MM.1S (cell line): ENCODE measurements around the gene MYBPHL.

ENCODE experiments used
- DNase-seq: peaks from one replicate; pipeline ENCODE4 v3.0.0-alpha.2; 2015
- H2AFZ ChIP-seq: fragments of 300-600 bp; sonication (generic); 2 replicates; pipeline ENCODE4 v1.6.0; 2016; ENCODE audit warnings: antibody characterized with exemption, low read length
- H3F3A ChIP-seq: fragments of 300-600 bp; sonication (generic); 2 replicates; pipeline ENCODE4 v1.6.1; 2016; ENCODE audit warnings: mild to moderate bottlenecking, antibody characterized with exemption, low read length, moderate library complexity, mixed read lengths; ENCODE audit not compliant: insufficient read depth
- H3K27ac ChIP-seq: fragments of 300-600 bp; sonication (generic); 2 replicates; pipeline ENCODE4 v1.5.1; 2016; ENCODE audit warnings: mild to moderate bottlenecking, low read length
- H3K27me3 ChIP-seq: fragments of 300-600 bp; sonication (generic); replicated peaks from 2 replicates; pipeline ENCODE4 v1.6.0; 2016; ENCODE audit warnings: low read length; ENCODE audit not compliant: insufficient read depth
- H3K36me3 ChIP-seq: fragments of 300-600 bp; sonication (generic); replicated peaks from 2 replicates; pipeline ENCODE4 v1.6.1; 2016; ENCODE audit warnings: mild to moderate bottlenecking, low read length, mixed read lengths; ENCODE audit not compliant: insufficient read depth
- H3K4me1 ChIP-seq: fragments of 300-600 bp; sonication (generic); 2 replicates; pipeline ENCODE4 v1.6.1; 2016; ENCODE audit warnings: low read length, mixed read lengths
- H3K4me2 ChIP-seq: fragments of 300-600 bp; sonication (generic); 2 replicates; pipeline ENCODE4 v1.6.0; 2016; ENCODE audit warnings: low read depth, low read length
- H3K4me3 ChIP-seq: fragments of 300-600 bp; sonication (generic); 2 replicates; pipeline ENCODE4 v1.5.1; 2016; ENCODE audit warnings: low read length, mixed read lengths
- H3K79me2 ChIP-seq: fragments of 300-600 bp; sonication (generic); 2 replicates; pipeline ENCODE4 v1.6.1; 2016; ENCODE audit warnings: mixed run types, low read length, mixed read lengths
- H3K9ac ChIP-seq: fragments of 300-600 bp; sonication (generic); 2 replicates; pipeline ENCODE4 v1.6.1; 2016; ENCODE audit warnings: low read length, mixed read lengths
- H3K9me2 ChIP-seq: fragments of 300-600 bp; sonication (generic); replicated peaks from 2 replicates; pipeline ENCODE4 v1.6.1; 2016; ENCODE audit warnings: mild to moderate bottlenecking, low read length, mixed read lengths; ENCODE audit not compliant: insufficient read depth
- H3K9me3 ChIP-seq: fragments of 300-600 bp; sonication (generic); replicated peaks from 2 replicates; pipeline ENCODE4 v1.6.1; 2016; ENCODE audit warnings: mild to moderate bottlenecking, low read length, mixed read lengths; ENCODE audit not compliant: insufficient read depth
- H4K20me1 ChIP-seq: fragments of 300-600 bp; sonication (generic); 2 replicates; pipeline ENCODE4 v1.6.1; 2016; ENCODE audit warnings: mild to moderate bottlenecking, low read length, moderate library complexity, mixed read lengths; ENCODE audit not compliant: insufficient read depth
- EZH2 ChIP-seq: fragments of 300-600 bp; sonication (generic); optimal IDR thresholded peaks from 2 replicates; pipeline ENCODE3; 2017; ENCODE audit warnings: low read depth, mild to moderate bottlenecking, antibody characterized with exemption, low read length, mixed read lengths
- EZH2phosphoT487 ChIP-seq: fragments of 300-600 bp; sonication (generic); IDR thresholded peaks from 2 replicates; pipeline ENCODE4 v1.6.1; 2018; ENCODE audit warnings: antibody characterized with exemption, low read length
- TF ChIP-seq, protein P1 (sequence below): fragments of 300-600 bp; sonication (generic); IDR thresholded peaks from 2 replicates; pipeline ENCODE4 v1.5.1; 2016; ENCODE audit warnings: antibody characterized with exemption, low read length, mixed read lengths

The MYBPHL gene

DNA sequence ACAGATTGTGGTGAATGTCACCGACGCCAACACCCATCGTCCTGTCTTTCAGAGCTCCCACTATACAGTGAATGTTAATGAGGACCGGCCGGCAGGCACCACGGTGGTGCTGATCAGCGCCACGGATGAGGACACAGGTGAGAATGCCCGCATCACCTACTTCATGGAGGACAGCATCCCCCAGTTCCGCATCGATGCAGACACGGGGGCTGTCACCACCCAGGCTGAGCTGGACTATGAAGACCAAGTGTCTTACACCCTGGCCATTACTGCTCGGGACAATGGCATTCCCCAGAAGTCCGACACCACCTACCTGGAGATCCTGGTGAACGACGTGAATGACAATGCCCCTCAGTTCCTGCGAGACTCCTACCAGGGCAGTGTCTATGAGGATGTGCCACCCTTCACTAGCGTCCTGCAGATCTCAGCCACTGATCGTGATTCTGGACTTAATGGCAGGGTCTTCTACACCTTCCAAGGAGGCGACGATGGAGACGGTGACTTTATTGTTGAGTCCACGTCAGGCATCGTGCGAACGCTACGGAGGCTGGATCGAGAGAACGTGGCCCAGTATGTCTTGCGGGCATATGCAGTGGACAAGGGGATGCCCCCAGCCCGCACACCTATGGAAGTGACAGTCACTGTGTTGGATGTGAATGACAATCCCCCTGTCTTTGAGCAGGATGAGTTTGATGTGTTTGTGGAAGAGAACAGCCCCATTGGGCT lies 54.5 kb downstream of the MYBPHL start:
- Histone ChIP-seq H3K4me3 (no peak overlapping the region), H3K79me2 (no peaks in the 10 kb centered on the region), H3K36me3 (no peaks in the 10 kb centered on the region), H3K9me3 (no peaks in the 10 kb centered on the region), H2AFZ (no peak overlapping the region), H3K27ac (no peak overlapping the region), H3K4me1 (no peaks in the 10 kb centered on the region), H3K4me2 (no peak overlapping the region), H3K27me3 (no peaks in the 10 kb centered on the region), H3K9me2 (no peaks in the 10 kb centered on the region), H3K9ac (no peak overlapping the region), H4K20me1 (no peaks in the 10 kb centered on the region), H3F3A (no peaks in the 10 kb centered on the region)
- no peak for DNase-seq
- TF ChIP-seq EZH2phosphoT487, result no peak
- TF ChIP-seq EZH2, result no peak
- TF ChIP-seq, protein P1, sequence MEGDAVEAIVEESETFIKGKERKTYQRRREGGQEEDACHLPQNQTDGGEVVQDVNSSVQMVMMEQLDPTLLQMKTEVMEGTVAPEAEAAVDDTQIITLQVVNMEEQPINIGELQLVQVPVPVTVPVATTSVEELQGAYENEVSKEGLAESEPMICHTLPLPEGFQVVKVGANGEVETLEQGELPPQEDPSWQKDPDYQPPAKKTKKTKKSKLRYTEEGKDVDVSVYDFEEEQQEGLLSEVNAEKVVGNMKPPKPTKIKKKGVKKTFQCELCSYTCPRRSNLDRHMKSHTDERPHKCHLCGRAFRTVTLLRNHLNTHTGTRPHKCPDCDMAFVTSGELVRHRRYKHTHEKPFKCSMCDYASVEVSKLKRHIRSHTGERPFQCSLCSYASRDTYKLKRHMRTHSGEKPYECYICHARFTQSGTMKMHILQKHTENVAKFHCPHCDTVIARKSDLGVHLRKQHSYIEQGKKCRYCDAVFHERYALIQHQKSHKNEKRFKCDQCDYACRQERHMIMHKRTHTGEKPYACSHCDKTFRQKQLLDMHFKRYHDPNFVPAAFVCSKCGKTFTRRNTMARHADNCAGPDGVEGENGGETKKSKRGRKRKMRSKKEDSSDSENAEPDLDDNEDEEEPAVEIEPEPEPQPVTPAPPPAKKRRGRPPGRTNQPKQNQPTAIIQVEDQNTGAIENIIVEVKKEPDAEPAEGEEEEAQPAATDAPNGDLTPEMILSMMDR, result no peak

DNA sequence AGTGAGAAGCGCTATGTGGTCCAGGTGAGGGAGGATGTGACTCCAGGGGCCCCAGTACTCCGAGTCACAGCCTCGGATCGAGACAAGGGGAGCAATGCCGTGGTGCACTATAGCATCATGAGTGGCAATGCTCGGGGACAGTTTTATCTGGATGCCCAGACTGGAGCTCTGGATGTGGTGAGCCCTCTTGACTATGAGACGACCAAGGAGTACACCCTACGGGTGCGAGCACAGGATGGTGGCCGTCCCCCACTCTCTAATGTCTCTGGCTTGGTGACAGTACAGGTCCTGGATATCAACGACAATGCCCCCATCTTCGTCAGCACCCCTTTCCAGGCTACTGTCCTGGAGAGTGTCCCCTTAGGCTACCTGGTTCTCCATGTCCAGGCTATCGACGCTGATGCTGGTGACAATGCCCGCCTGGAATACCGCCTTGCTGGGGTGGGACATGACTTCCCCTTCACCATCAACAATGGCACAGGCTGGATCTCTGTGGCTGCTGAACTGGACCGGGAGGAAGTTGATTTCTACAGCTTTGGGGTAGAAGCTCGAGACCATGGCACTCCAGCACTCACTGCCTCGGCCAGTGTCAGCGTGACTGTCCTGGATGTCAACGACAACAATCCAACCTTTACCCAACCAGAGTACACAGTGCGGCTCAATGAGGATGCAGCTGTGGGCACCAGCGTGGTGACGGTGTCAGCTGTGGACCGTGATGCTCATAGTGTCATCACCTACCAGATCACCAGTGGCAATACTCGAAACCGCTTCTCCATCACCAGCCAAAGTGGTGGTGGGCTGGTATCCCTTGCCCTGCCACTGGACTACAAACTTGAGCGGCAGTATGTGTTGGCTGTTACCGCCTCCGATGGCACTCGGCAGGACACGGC lies 55.3 kb downstream of the MYBPHL start:
- Histone ChIP-seq H4K20me1 (no peaks in the 10 kb centered on the region), H3K9me2 (no peaks in the 10 kb centered on the region), H3K9me3 (no peaks in the 10 kb centered on the region), H2AFZ (no peak overlapping the region), H3K4me2 (no peak overlapping the region), H3K27me3 (no peaks in the 10 kb centered on the region), H3K36me3 (no peaks in the 10 kb centered on the region), H3K27ac (no peak overlapping the region), H3K9ac (no peak overlapping the region), H3F3A (no peaks in the 10 kb centered on the region), H3K4me3 (no peak overlapping the region), H3K4me1 (no peaks in the 10 kb centered on the region), H3K79me2 (no peaks in the 10 kb centered on the region)
- DNase-seq, result no peak
- TF ChIP-seq EZH2phosphoT487 (no peak), EZH2 (no peak)
- TF ChIP-seq, protein P1, result no peak

DNA sequence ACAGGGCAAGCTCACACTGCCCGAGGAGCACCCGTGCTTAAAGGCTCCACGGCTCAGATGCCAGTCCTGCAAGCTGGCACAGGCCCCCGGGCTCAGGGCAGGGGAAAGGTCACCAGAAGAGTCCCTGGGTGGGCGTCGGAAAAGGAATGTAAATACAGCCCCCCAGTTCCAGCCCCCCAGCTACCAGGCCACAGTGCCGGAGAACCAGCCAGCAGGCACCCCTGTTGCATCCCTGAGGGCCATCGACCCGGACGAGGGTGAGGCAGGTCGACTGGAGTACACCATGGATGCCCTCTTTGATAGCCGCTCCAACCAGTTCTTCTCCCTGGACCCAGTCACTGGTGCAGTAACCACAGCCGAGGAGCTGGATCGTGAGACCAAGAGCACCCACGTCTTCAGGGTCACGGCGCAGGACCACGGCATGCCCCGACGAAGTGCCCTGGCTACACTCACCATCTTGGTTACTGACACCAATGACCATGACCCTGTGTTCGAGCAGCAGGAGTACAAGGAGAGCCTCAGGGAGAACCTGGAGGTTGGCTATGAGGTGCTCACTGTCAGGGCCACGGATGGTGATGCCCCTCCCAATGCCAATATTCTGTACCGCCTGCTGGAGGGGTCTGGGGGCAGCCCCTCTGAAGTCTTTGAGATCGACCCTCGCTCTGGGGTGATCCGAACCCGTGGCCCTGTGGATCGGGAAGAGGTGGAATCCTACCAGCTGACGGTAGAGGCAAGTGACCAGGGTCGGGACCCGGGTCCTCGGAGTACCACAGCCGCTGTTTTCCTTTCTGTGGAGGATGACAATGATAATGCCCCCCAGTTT lies 56.1 kb downstream of the MYBPHL start:
- Histone ChIP-seq H3K27me3 (no peaks in the 10 kb centered on the region), H3K36me3 (no peaks in the 10 kb centered on the region), H3F3A (no peaks in the 10 kb centered on the region), H3K79me2 (no peaks in the 10 kb centered on the region), H3K9ac (no peak overlapping the region), H2AFZ (no peak overlapping the region), H4K20me1 (no peaks in the 10 kb centered on the region), H3K9me2 (no peaks in the 10 kb centered on the region), H3K4me3 (no peak overlapping the region), H3K27ac (no peak overlapping the region), H3K4me1 (no peaks in the 10 kb centered on the region), H3K4me2 (0 out of 2 replicates have a peak overlapping the region, but pooled peaks have one; percentile 39), H3K9me3 (no peaks in the 10 kb centered on the region)
- no peak for DNase-seq
- TF ChIP-seq EZH2phosphoT487 (no peak), EZH2 (no peak)
- TF ChIP-seq, protein P1, result no peak
